MM.1S (cell line): ENCODE measurements around the gene FAM43A.

ENCODE experiments used
- DNase-seq: peaks from one replicate; pipeline ENCODE4 v3.0.0-alpha.2; 2015
- H2AFZ ChIP-seq: fragments of 300-600 bp; sonication (generic); 2 replicates; pipeline ENCODE4 v1.6.0; 2016; ENCODE audit warnings: antibody characterized with exemption, low read length
- H3F3A ChIP-seq: fragments of 300-600 bp; sonication (generic); 2 replicates; pipeline ENCODE4 v1.6.1; 2016; ENCODE audit warnings: mild to moderate bottlenecking, antibody characterized with exemption, low read length, moderate library complexity, mixed read lengths; ENCODE audit not compliant: insufficient read depth
- H3K27ac ChIP-seq: fragments of 300-600 bp; sonication (generic); 2 replicates; pipeline ENCODE4 v1.5.1; 2016; ENCODE audit warnings: mild to moderate bottlenecking, low read length
- H3K27me3 ChIP-seq: fragments of 300-600 bp; sonication (generic); replicated peaks from 2 replicates; pipeline ENCODE4 v1.6.0; 2016; ENCODE audit warnings: low read length; ENCODE audit not compliant: insufficient read depth
- H3K36me3 ChIP-seq: fragments of 300-600 bp; sonication (generic); replicated peaks from 2 replicates; pipeline ENCODE4 v1.6.1; 2016; ENCODE audit warnings: mild to moderate bottlenecking, low read length, mixed read lengths; ENCODE audit not compliant: insufficient read depth
- H3K4me1 ChIP-seq: fragments of 300-600 bp; sonication (generic); 2 replicates; pipeline ENCODE4 v1.6.1; 2016; ENCODE audit warnings: low read length, mixed read lengths
- H3K4me2 ChIP-seq: fragments of 300-600 bp; sonication (generic); 2 replicates; pipeline ENCODE4 v1.6.0; 2016; ENCODE audit warnings: low read depth, low read length
- H3K4me3 ChIP-seq: fragments of 300-600 bp; sonication (generic); 2 replicates; pipeline ENCODE4 v1.5.1; 2016; ENCODE audit warnings: low read length, mixed read lengths
- H3K79me2 ChIP-seq: fragments of 300-600 bp; sonication (generic); 2 replicates; pipeline ENCODE4 v1.6.1; 2016; ENCODE audit warnings: mixed run types, low read length, mixed read lengths
- H3K9ac ChIP-seq: fragments of 300-600 bp; sonication (generic); 2 replicates; pipeline ENCODE4 v1.6.1; 2016; ENCODE audit warnings: low read length, mixed read lengths
- H3K9me2 ChIP-seq: fragments of 300-600 bp; sonication (generic); replicated peaks from 2 replicates; pipeline ENCODE4 v1.6.1; 2016; ENCODE audit warnings: mild to moderate bottlenecking, low read length, mixed read lengths; ENCODE audit not compliant: insufficient read depth
- H3K9me3 ChIP-seq: fragments of 300-600 bp; sonication (generic); replicated peaks from 2 replicates; pipeline ENCODE4 v1.6.1; 2016; ENCODE audit warnings: mild to moderate bottlenecking, low read length, mixed read lengths; ENCODE audit not compliant: insufficient read depth
- H4K20me1 ChIP-seq: fragments of 300-600 bp; sonication (generic); 2 replicates; pipeline ENCODE4 v1.6.1; 2016; ENCODE audit warnings: mild to moderate bottlenecking, low read length, moderate library complexity, mixed read lengths; ENCODE audit not compliant: insufficient read depth
- CTCF ChIP-seq: fragments of 300-600 bp; sonication (generic); IDR thresholded peaks from 2 replicates; pipeline ENCODE4 v1.5.1; 2016; ENCODE audit warnings: antibody characterized with exemption, low read length, mixed read lengths
- EZH2 ChIP-seq: fragments of 300-600 bp; sonication (generic); optimal IDR thresholded peaks from 2 replicates; pipeline ENCODE3; 2017; ENCODE audit warnings: low read depth, mild to moderate bottlenecking, antibody characterized with exemption, low read length, mixed read lengths
- EZH2phosphoT487 ChIP-seq: fragments of 300-600 bp; sonication (generic); IDR thresholded peaks from 2 replicates; pipeline ENCODE4 v1.6.1; 2018; ENCODE audit warnings: antibody characterized with exemption, low read length

FAM43A gene

DNA sequence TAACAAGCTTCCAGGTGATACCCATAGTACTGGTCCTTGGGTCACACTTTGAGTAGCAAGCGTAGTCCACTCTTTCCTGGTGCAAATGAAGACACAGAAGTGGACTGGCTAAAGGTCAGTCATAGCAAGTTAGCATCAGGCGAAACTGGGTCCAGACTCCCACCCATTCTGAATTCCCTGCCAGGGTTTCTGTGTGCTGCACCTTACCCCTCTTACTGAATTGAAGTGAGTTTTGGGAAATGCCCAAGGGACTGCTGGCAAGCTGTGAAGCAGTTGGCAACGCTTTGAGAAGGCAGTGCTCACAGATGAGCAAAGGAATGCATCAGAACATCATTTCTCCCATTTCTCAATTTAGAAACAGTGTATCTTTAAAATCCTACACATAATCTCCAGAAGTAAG, 11.9 kb upstream of the FAM43A start:
- peaks cover 33% of the 10 kb centered on the region for H3K79me2 ChIP-seq

GRCh38 chr3:194675081-194675640, 10.5 kb upstream of the FAM43A start:
- DNase-seq, result no peak
- Histone ChIP-seq H2AFZ (no peak overlapping the region), H3K4me3 (no peak overlapping the region), H3F3A (no peaks in the 10 kb centered on the region), H3K9ac (no peak overlapping the region), H3K4me1 (peaks cover 14% of the 10 kb centered on the region), H3K9me3 (no peaks in the 10 kb centered on the region), H3K4me2 (no peak overlapping the region), H3K27me3 (no peaks in the 10 kb centered on the region; the same call in 1 of the 2 replicates), H3K79me2 (peaks cover 19% of the 10 kb centered on the region), H3K36me3 (no peaks in the 10 kb centered on the region), H3K27ac (no peak overlapping the region), H3K9me2 (no peaks in the 10 kb centered on the region), H4K20me1 (no peaks in the 10 kb centered on the region)
- no peak for TF ChIP-seq CTCF
- TF ChIP-seq EZH2phosphoT487, result no peak
- TF ChIP-seq EZH2, result no peak

More for the DNA sequence above, 11.9 kb upstream of the FAM43A start:
- Histone ChIP-seq H3K9me3 (no peaks in the 10 kb centered on the region), H3K4me1 (peaks cover 14% of the 10 kb centered on the region), H3K9ac (no peak overlapping the region), H3K4me2 (no peak overlapping the region), H3K36me3 (peaks cover under 1% of the 10 kb centered on the region; the same call in 1 of the 2 replicates), H2AFZ (no peak overlapping the region), H4K20me1 (no peaks in the 10 kb centered on the region), H3K27me3 (no peaks in the 10 kb centered on the region; the same call in 1 of the 2 replicates), H3K4me3 (no peak overlapping the region), H3F3A (no peaks in the 10 kb centered on the region), H3K9me2 (no peaks in the 10 kb centered on the region), H3K27ac (no peak overlapping the region)
- TF ChIP-seq EZH2phosphoT487 (no peak), EZH2 (no peak), CTCF (no peak)
- DNase-seq, result no peak

- Histone ChIP-seq H3K79me2 (peaks cover 14% of the 10 kb centered on the region), H2AFZ (no peak overlapping the region), H4K20me1 (no peaks in the 10 kb centered on the region), H3K9ac (no peak overlapping the region), H3K4me2 (no peak overlapping the region), H3K9me3 (no peaks in the 10 kb centered on the region), H3K4me1 (peaks cover 13% of the 10 kb centered on the region), H3K9me2 (no peaks in the 10 kb centered on the region), H3K4me3 (no peak overlapping the region), H3K27ac (no peak overlapping the region), H3K36me3 (no peaks in the 10 kb centered on the region), H3K27me3 (no peaks in the 10 kb centered on the region; the same call in 1 of the 2 replicates), H3F3A (no peaks in the 10 kb centered on the region)
- no peak for TF ChIP-seq EZH2phosphoT487
- TF ChIP-seq CTCF, result no peak
- no peak for TF ChIP-seq EZH2
- DNase-seq, result no peak
Observed at GRCh38 chr3:194675680-194676079, 10.0 kb upstream of the FAM43A start.
